Neural cell (in vitro differentiated cells): ENCODE results near the gene PLD3.

Source experiments
- EP300 ChIP-seq: fragments of 450-650 bp; conservative IDR thresholded peaks from 2 replicates; pipeline ENCODE4 v1.6.1; 2014; ENCODE audit warnings: antibody characterized with exemption, mild to moderate bottlenecking, moderate library complexity; ENCODE audit not compliant: poor library complexity, severe bottlenecking
- EZH2 ChIP-seq: fragments of 200-600, 300-800 bp; shearing (Covaris generic), sonication (generic); IDR thresholded peaks from 2 replicates; pipeline ENCODE4 v1.6.1; 2014; ENCODE audit warnings: antibody characterized with exemption, low read length, borderline replicate concordance, mild to moderate bottlenecking; ENCODE audit not compliant: insufficient read depth, poor library complexity, severe bottlenecking
- RAD21 ChIP-seq: fragments of 450-650 bp; conservative IDR thresholded peaks from 2 replicates; pipeline ENCODE4 v1.6.1; 2014; ENCODE audit warnings: antibody characterized with exemption, mild to moderate bottlenecking, moderate library complexity
- TF ChIP-seq, protein P1 (sequence below): fragments of 450-650 bp; IDR thresholded peaks from 2 replicates; pipeline ENCODE4 v1.5.1; 2014; ENCODE audit warnings: antibody characterized with exemption, mild to moderate bottlenecking, moderate library complexity; ENCODE audit not compliant: poor library complexity, severe bottlenecking

GRCh38 chr19:40420766-40421765, 72.6 kb downstream of the PLD3 start:
- TF ChIP-seq, protein P1, sequence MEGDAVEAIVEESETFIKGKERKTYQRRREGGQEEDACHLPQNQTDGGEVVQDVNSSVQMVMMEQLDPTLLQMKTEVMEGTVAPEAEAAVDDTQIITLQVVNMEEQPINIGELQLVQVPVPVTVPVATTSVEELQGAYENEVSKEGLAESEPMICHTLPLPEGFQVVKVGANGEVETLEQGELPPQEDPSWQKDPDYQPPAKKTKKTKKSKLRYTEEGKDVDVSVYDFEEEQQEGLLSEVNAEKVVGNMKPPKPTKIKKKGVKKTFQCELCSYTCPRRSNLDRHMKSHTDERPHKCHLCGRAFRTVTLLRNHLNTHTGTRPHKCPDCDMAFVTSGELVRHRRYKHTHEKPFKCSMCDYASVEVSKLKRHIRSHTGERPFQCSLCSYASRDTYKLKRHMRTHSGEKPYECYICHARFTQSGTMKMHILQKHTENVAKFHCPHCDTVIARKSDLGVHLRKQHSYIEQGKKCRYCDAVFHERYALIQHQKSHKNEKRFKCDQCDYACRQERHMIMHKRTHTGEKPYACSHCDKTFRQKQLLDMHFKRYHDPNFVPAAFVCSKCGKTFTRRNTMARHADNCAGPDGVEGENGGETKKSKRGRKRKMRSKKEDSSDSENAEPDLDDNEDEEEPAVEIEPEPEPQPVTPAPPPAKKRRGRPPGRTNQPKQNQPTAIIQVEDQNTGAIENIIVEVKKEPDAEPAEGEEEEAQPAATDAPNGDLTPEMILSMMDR, result peak; percentile 77
- peak; percentile 56 for TF ChIP-seq RAD21
- no peak for TF ChIP-seq EP300
- TF ChIP-seq EZH2, result no peak
